Erythroblast (primary cell): ENCODE measurements around the gene GLTP.
"Not testable (repeated sequence)": the region's sequence is repeated elsewhere in the genome, so short reads cannot be mapped to it uniquely, and the experiment has no call there.

Experiments used
- DNase-seq, 2 experiments: peaks; one replicate each; lab custom pipeline; 2025; lab: John Stamatoyannopoulos, UW
- GATA1 ChIP-seq: IDR thresholded peaks from 2 replicates; pipeline ENCODE4 v1.6.1; 2011; ENCODE audit warnings: low read depth, mild to moderate bottlenecking, control low read depth, low read length, moderate library complexity
- POLR2A ChIP-seq: IDR thresholded peaks from 2 replicates; pipeline ENCODE4 v1.6.1; 2011; ENCODE audit warnings: mild to moderate bottlenecking, low read length

The GLTP gene

GRCh38 chr12:109880043-109880931 lies at the start of gene GLTP:
Gene GLTP, minus strand, starts transcription at chr12:109880541. Its CDS starts 167 bp downstream, at chr12:109880374.
- DNase-seq: peak; percentile 86 to 94

DNA sequence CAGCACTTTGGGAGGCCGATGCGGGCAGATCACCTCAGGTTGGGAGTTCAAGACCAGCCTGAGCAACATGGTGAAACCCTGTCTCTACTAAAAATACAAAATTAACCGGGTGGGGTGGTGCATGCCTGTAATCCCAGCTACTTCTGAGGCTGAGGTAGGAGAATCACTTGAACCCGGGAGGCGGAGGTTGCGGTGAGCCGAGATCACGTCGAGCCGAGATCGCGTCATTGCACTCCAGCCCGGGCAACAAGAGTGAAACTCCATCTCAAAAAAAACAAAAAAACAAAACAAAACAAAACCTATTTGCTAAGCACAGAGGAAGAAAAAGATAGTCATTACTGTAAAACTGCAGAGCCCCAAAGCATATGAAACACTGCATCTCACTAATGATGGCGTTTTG lies 49.0 kb upstream of the GLTP start:
- DNase-seq: not testable (repeated sequence)

More at GRCh38 chr12:109880043-109880931, at the start of gene GLTP:
- no peak for TF ChIP-seq GATA1
- TF ChIP-seq POLR2A: peak; percentile 38

DNA sequence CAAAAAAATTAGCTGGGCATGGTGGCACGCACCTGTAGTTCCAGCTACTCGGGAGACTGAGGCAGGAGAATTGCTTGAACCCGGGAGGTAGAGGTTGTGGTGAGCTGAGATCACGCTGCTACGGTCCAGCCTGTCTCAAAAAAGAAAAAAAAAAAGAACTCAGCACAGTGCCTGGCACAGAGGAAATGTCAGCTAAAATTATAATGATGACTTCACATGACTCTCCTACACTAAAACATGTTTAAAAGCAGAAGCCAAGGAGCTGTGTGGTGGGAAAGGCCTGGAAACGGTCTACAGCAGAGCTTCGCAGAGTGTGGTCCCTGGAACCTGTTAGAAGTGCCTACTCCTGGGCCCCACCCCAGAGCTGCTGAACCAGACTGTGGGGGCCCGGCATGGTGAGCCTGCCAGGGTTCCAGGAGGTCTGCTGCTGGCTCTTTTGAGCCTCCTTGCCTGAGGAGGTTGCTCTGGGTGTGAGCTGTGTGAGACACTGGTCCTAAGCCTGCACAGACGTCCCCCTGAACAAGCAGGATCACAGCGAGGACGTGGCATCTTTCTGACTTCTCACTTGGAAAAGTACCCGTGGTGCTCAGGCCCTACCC lies 47.8 kb upstream of the GLTP start:
- TF ChIP-seq POLR2A (no peak), GATA1 (no peak)
- DNase-seq: no peak

DNA sequence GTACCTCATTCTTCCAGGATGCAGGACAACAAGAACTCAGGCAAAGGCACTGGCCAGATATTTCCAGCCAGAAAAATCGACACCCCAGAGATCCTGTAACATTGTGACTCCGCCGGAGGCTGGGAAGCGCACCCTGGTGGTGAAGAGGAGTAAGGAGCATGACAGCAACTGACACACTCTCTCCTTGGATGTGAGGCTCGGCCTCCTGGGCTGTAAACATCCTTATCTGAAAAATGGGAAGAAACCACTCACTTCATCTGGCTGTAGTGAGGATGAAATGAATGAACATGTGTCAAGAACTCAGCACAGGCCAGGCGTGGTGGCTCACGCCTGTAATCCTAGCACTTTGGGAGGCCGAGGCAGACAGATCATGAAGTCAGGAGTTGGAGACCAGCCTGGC lies 47.3 kb upstream of the GLTP start:
- DNase-seq: peak; percentile 37 to 58
- TF ChIP-seq GATA1 (no peak), POLR2A (no peak)

GRCh38 chr12:109926488-109927210 lies 46.3 kb upstream of the GLTP start:
- no peak for DNase-seq
- TF ChIP-seq GATA1: no peak
- TF ChIP-seq POLR2A: no peak

DNA sequence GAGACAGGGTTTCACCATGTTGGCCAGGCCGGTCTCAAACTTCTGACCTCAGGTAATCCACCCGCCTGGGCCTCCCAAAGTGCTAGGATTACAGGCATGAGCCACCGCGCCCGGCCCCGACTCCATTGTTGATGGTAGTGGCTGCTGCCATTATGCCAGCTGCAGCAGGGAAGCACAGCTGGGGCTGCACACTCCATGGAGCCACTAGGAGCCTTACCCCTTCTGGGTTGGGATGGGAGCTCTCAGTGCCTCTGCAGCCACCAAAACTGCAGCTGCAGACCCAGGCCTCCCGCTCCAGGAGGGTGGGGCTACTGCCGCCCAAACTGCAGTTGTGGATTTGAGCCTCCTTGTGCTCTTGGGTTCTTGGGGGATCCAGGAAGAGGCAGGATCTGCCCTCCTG lies 45.7 kb upstream of the GLTP start:
- TF ChIP-seq GATA1 (no peak), POLR2A (no peak)
- no peak for DNase-seq

GRCh38 chr12:109925185-109925840 lies 45.0 kb upstream of the GLTP start:
- no peak for TF ChIP-seq POLR2A
- no peak for TF ChIP-seq GATA1
- DNase-seq: no peak

DNA sequence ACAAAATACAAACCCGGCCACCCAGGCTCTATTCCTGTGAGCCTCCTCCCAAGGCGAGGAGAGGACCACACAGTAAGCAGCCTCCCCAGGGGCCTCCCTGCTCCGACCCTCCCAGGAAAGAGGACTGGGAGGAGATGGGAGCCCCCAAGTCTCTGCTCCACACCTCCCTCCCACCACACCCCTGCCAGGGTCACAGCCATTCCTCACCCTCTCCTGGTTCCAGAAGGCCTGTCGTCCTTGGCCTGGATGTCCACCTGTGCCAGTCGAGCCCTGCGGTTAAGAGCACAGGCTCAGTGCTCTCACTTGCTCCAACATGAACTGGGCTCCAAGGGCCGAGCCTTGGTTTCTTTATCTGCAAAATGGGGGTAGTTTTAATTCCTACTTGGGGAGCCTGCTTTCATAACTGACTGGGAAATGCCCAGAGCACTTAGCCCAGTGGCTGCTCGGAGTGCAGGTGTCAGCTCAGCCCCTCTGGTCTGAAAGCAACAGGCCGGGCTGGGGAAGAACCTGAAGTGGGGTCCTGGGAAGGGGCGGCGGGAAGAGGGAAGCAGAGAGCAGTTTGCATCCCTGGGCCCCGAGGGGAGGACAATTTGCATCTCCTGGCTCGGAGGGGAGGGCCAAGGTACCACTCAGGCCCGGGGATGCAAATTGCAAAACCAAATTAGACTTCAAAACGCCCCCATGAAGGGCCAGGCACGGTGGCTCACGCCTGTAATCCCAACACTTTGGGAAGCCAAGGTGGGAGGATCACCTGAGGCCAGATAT lies 43.3 kb upstream of the GLTP start:
- TF ChIP-seq POLR2A: no peak
- no peak for TF ChIP-seq GATA1
- no peak for DNase-seq

DNA sequence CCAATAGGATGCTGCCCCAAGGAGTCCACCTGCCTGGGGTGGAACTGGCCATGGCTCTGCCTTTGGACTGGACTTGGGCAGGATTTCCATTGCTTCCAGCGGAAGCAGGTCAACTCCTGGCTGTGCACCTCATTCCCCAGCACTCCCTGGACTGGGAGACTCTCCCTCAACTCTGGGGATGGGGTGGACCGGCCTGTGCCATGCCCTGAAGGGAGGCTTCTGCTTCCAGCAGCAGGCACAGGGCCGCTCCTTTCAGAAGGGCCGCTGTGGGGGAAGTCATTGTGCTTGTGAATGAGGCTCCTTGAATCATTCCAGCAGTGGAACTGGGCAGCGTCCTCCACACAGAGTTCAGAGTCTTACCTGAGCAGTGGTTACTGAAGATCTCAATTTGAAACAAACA lies 42.7 kb upstream of the GLTP start:
- DNase-seq: no peak
- TF ChIP-seq POLR2A: no peak

- DNase-seq: no peak
- TF ChIP-seq GATA1 (no peak), POLR2A (no peak)
Measured at GRCh38 chr12:109921982-109922381, 41.6 kb upstream of the GLTP start.

- no peak for TF ChIP-seq POLR2A
- no peak for TF ChIP-seq GATA1
- no peak for DNase-seq
Measured at GRCh38 chr12:109920261-109920780, 40.0 kb upstream of the GLTP start.

- TF ChIP-seq POLR2A (no peak), GATA1 (no peak)
- DNase-seq: no peak
Measured at GRCh38 chr12:109919456-109919855, 39.1 kb upstream of the GLTP start.

GRCh38 chr12:109916045-109916444 lies 35.7 kb upstream of the GLTP start:
- no peak for TF ChIP-seq GATA1
- TF ChIP-seq POLR2A: no peak
- DNase-seq: no peak
